Rectal smooth muscle tissue (tissue), 1 donor: ENCODE data around the gene KRTAP12-1.
"Not testable (repeated sequence)": the region's sequence is repeated elsewhere in the genome, so short reads cannot be mapped to it uniquely, and the experiment has no call there.

Experiments used
- H3K27ac ChIP-seq: one replicate; pipeline ENCODE4 v1.7.0; 2013; ENCODE audit warnings: low read depth, low read length, inconsistent platforms
- H3K27me3 ChIP-seq: one replicate; pipeline ENCODE4 v1.7.0; 2013; ENCODE audit warnings: low read length; ENCODE audit not compliant: control insufficient read depth, insufficient read depth
- H3K36me3 ChIP-seq: one replicate; pipeline ENCODE4 v1.7.0; 2013; ENCODE audit warnings: low read length; ENCODE audit not compliant: control insufficient read depth, insufficient read depth
- H3K4me1 ChIP-seq: one replicate; pipeline ENCODE4 v1.7.0; 2013; ENCODE audit warnings: low read length; ENCODE audit not compliant: control insufficient read depth, insufficient read depth
- H3K4me3 ChIP-seq: one replicate; pipeline ENCODE4 v1.7.0; 2013; ENCODE audit warnings: low read length
- H3K9ac ChIP-seq: one replicate; pipeline ENCODE4 v1.7.0; 2013; ENCODE audit warnings: low read length

The KRTAP12-1 gene

GRCh38 chr21:44637851-44638348 is 44.1 kb downstream of the KRTAP12-1 start:
- not testable (repeated sequence) for H3K36me3 ChIP-seq, H3K27ac ChIP-seq, H3K4me3 ChIP-seq, H3K4me1 ChIP-seq, H3K27me3 ChIP-seq, H3K9ac ChIP-seq

DNA sequence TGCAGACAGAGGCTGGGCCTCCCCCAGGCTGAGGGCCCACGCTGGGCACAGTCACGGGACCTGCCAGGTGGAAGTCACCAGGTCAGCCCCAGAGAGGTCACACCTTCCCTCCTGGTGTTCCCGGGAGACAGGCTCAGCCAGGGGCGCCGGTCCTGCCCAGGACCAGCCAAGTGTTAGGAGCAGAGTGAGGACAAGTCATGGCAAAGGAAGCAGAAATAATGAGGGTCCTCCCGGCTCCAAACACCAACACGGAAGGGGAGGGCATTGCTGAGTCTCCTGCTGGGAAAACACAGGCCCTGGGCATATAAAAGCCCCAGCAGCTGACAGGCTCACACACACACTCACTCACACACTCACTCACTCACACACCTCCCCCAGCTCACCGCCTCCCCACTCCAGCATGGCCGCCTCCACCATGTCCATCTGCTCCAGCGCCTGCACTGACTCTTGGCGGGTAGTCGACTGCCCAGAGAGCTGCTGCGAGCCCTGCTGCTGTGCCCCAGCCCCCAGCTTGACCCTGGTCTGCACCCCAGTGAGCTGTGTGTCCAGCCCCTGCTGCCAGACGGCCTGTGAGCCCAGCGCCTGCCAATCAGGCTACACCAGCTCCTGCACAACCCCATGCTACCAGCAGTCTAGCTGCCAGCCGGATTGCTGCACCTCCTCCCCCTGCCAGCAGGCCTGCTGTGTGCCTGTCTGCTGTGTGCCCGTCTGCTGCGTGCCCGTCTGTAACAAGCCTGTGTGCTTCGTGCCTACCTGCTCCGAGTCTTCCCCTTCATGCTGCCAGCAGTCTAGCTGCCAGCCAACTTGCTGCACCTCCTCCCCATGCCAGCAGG is 44.7 kb downstream of the KRTAP12-1 start, which contains the start of gene KRTAP10-10:
Gene KRTAP10-10, plus strand, starts transcription at position 339 of the 833 bp plus-strand sequence. Its CDS starts 62 bp downstream, at position 401.
- H3K4me3 ChIP-seq = no peak within 1 kb of the TSS
- no peaks in the 10 kb centered on the region for H3K27me3 ChIP-seq
- no peak within 1 kb of the TSS for H3K9ac ChIP-seq

GRCh38 chr21:44636209-44637017 is 45.5 kb downstream of the KRTAP12-1 start:
- Histone ChIP-seq H3K36me3 (no peaks in the 10 kb centered on the region), H3K9ac (no peak overlapping the region), H3K27me3 (no peaks in the 10 kb centered on the region), H3K27ac (no peak overlapping the region), H3K4me1 (no peaks in the 10 kb centered on the region), H3K4me3 (no peak overlapping the region)

More for the DNA sequence above, 44.7 kb downstream of the KRTAP12-1 start, which contains the start of gene KRTAP10-10:
- no peaks in the 10 kb centered on the region for H3K36me3 ChIP-seq
- no peaks in the 10 kb centered on the region for H3K4me1 ChIP-seq
- H3K27ac ChIP-seq = no peak within 1 kb of the TSS

- H3K4me3 ChIP-seq = no peak overlapping the region
- H3K4me1 ChIP-seq = no peaks in the 10 kb centered on the region
- no peak overlapping the region for H3K9ac ChIP-seq
- H3K27ac ChIP-seq = no peak overlapping the region
- H3K36me3 ChIP-seq = no peaks in the 10 kb centered on the region
- H3K27me3 ChIP-seq = no peaks in the 10 kb centered on the region
These were observed 49.9 kb downstream of the KRTAP12-1 start for GRCh38 chr21:44632067-44632466.
